ENCODE measurements around the gene CCDC70.

- TF ChIP-seq CTCF (IDR thresholded peaks at IDR 0.05; ENCODE audit: insufficient read depth, low read length) = no peak
- no peak for TF ChIP-seq POLR2AphosphoS5 (IDR thresholded peaks at IDR 0.05; ENCODE audit: low read depth)
- TF ChIP-seq, protein P1, sequence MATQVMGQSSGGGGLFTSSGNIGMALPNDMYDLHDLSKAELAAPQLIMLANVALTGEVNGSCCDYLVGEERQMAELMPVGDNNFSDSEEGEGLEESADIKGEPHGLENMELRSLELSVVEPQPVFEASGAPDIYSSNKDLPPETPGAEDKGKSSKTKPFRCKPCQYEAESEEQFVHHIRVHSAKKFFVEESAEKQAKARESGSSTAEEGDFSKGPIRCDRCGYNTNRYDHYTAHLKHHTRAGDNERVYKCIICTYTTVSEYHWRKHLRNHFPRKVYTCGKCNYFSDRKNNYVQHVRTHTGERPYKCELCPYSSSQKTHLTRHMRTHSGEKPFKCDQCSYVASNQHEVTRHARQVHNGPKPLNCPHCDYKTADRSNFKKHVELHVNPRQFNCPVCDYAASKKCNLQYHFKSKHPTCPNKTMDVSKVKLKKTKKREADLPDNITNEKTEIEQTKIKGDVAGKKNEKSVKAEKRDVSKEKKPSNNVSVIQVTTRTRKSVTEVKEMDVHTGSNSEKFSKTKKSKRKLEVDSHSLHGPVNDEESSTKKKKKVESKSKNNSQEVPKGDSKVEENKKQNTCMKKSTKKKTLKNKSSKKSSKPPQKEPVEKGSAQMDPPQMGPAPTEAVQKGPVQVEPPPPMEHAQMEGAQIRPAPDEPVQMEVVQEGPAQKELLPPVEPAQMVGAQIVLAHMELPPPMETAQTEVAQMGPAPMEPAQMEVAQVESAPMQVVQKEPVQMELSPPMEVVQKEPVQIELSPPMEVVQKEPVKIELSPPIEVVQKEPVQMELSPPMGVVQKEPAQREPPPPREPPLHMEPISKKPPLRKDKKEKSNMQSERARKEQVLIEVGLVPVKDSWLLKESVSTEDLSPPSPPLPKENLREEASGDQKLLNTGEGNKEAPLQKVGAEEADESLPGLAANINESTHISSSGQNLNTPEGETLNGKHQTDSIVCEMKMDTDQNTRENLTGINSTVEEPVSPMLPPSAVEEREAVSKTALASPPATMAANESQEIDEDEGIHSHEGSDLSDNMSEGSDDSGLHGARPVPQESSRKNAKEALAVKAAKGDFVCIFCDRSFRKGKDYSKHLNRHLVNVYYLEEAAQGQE (IDR thresholded peaks at IDR 0.05; ENCODE audit: insufficient replicate concordance, low read depth) = no peak
These were observed 4.8 kb upstream of the CCDC70 start for GRCh38 chr13:51856998-51857397.
